ENCODE data around the gene RNF34.

Gene RNF34, protein sequence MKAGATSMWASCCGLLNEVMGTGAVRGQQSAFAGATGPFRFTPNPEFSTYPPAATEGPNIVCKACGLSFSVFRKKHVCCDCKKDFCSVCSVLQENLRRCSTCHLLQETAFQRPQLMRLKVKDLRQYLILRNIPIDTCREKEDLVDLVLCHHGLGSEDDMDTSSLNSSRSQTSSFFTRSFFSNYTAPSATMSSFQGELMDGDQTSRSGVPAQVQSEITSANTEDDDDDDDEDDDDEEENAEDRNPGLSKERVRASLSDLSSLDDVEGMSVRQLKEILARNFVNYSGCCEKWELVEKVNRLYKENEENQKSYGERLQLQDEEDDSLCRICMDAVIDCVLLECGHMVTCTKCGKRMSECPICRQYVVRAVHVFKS

GRCh38 chr12:121399391-121400331 lies at the start of gene RNF34:
TSS of gene RNF34 (plus strand) at chr12:121400118. CDS start at chr12:121400213, 95 bp downstream.
- TF ChIP-seq ZNF565 (CRISPR knock-in tag; conservative IDR thresholded peaks at IDR 0.05; ENCODE audit: low read depth), result no peak
- no peak for TF ChIP-seq ZC3H10 (CRISPR knock-in tag; IDR thresholded peaks at IDR 0.05)
- no peak for TF ChIP-seq OSR1 (CRISPR knock-in tag; IDR thresholded peaks at IDR 0.05)
- TF ChIP-seq BACH2 (CRISPR knock-in tag; IDR thresholded peaks at IDR 0.05; ENCODE audit: borderline replicate concordance), result no peak
- no peak for TF ChIP-seq RARB (CRISPR knock-in tag; IDR thresholded peaks at IDR 0.05)
- peak; percentile 96 for ATAC-seq

GRCh38 chr12:121351820-121352681 lies 47.9 kb upstream of the RNF34 start, which contains the start of gene ANAPC5:
TSS of gene ANAPC5 (minus strand) at chr12:121352411. CDS start at chr12:121352340, 71 bp downstream.
- TF ChIP-seq ZNF565 (CRISPR knock-in tag; conservative IDR thresholded peaks at IDR 0.05; ENCODE audit: low read depth) (no peak), SNAI2 (CRISPR knock-in tag; IDR thresholded peaks at IDR 0.05) (no peak), TCF4 (CRISPR knock-in tag; IDR thresholded peaks at IDR 0.05; ENCODE audit: borderline replicate concordance) (no peak), TOX (CRISPR knock-in tag; IDR thresholded peaks at IDR 0.05; ENCODE audit: borderline replicate concordance) (no peak), RARB (CRISPR knock-in tag; IDR thresholded peaks at IDR 0.05) (no peak), TSHZ2 (CRISPR knock-in tag; IDR thresholded peaks at IDR 0.05) (peak; percentile 15; the same call in 1 of the 2 replicates), ESRRG (CRISPR knock-in tag; IDR thresholded peaks at IDR 0.05) (no peak), PPARA (CRISPR knock-in tag; IDR thresholded peaks at IDR 0.05; ENCODE audit: borderline replicate concordance) (no peak), BACH2 (CRISPR knock-in tag; IDR thresholded peaks at IDR 0.05; ENCODE audit: borderline replicate concordance) (no peak)
- ATAC-seq, result peak; percentile 99

DNA sequence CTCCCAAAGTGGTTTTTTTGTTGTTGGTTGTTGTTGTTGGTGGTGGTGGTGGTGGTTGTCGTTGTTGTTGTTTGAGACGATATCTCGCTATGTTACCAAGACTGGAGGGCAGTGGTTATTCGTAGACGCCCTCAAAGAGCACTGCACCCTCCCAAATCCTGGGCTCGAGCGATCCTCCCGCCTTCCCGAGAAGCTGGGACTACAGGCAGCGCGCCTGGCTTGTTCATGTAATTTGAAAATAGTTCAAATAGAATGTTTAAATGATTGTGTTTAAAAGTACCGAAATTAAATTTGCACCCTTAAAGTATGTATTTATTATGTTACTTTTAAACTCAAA lies 47.3 kb upstream of the RNF34 start:
- peak; percentile 68 for ATAC-seq
- no peak for TF ChIP-seq ARNTL (CRISPR knock-in tag; IDR thresholded peaks at IDR 0.05; ENCODE audit: borderline replicate concordance, low read depth)
- no peak for TF ChIP-seq ESRRG (CRISPR knock-in tag; IDR thresholded peaks at IDR 0.05)
- TF ChIP-seq CREB5 (CRISPR knock-in tag; IDR thresholded peaks at IDR 0.05; ENCODE audit: low read depth), result no peak
- TF ChIP-seq BACH2 (CRISPR knock-in tag; IDR thresholded peaks at IDR 0.05; ENCODE audit: borderline replicate concordance), result no peak
- TF ChIP-seq ZNF8 (CRISPR knock-in tag; IDR thresholded peaks at IDR 0.05), result no peak
- TF ChIP-seq ISL1 (CRISPR knock-in tag; IDR thresholded peaks at IDR 0.05), result no peak
- TF ChIP-seq ZC3H10 (CRISPR knock-in tag; IDR thresholded peaks at IDR 0.05), result no peak
- TF ChIP-seq CSDC2 (CRISPR knock-in tag; IDR thresholded peaks at IDR 0.05), result no peak
- TF ChIP-seq ZFP3 (CRISPR knock-in tag; IDR thresholded peaks at IDR 0.05), result no peak
- no peak for TF ChIP-seq OSR1 (CRISPR knock-in tag; IDR thresholded peaks at IDR 0.05)
- TF ChIP-seq RARB (CRISPR knock-in tag; IDR thresholded peaks at IDR 0.05), result no peak
- no peak for TF ChIP-seq ZFP30 (CRISPR knock-in tag; IDR thresholded peaks at IDR 0.05)
- TF ChIP-seq TSHZ2 (CRISPR knock-in tag; IDR thresholded peaks at IDR 0.05), result no peak
- no peak for TF ChIP-seq GLIS3 (CRISPR knock-in tag; IDR thresholded peaks at IDR 0.05)

All from SK-N-SH treated with all-trans-retinoic acid at 6 μM for 48 hours (cell line).